Measurements from ENCODE around the gene DPH3. TPM values are rescaled to one million over a fixed set of nuclear protein-coding genes. Genes with fewer than 3 reads are reported as not detected.

Gene DPH3
- total and polyA plus RNA-seq, 2 of the 8 experiments (the other 6 are each of a cell fraction or from before 2014, with no cell fraction given): 9.8 to 40.1 TPM

DNA sequence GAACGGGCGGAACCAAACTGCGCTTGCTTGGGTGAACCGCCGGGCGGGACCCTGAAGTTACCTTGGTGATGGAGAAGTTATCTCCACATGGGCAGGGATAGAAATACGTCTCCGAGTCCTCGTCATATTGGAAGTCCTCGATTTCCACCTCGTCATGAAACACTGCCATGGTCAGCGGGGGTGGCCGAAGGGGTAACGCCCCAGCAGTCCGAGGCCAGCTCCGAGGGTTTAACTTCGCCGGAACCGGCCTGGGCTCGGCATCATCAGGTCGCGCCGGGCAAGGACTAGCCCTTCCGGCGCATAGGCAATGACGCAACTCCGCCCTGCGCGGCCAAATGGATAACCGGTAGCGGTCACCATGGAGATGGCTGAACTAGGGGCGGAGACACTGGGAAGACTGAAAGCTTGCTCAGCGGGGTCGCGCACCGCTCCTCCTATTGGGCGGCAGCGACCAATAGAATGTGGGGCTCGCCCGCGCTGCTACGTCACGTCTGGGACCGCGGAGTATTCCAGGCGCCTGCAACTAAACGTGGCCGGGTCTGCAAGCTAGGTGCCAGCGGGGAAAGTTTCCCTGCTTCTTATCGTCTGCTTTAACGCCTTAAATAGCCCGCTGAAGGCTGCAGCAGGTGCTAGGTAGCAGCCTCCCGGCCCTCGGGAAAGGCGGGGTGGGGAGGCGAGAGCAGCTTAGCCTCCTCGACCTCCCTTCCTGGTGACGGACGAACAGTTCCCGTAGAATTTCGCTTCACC is at the start of gene DPH3, which contains the start of gene OXNAD1 (continued):
- TF ChIP-seq BACH1 (IDR thresholded peaks at IDR 0.05; ENCODE audit: low read length): no peak
- peak; percentile 88 for TF ChIP-seq KDM5A (IDR thresholded peaks at IDR 0.05; ENCODE audit: low read length)
- TF ChIP-seq BRCA1 (IDR thresholded peaks at IDR 0.05; ENCODE audit: low read depth, low read length): peak; percentile 60
- TF ChIP-seq, protein P1, sequence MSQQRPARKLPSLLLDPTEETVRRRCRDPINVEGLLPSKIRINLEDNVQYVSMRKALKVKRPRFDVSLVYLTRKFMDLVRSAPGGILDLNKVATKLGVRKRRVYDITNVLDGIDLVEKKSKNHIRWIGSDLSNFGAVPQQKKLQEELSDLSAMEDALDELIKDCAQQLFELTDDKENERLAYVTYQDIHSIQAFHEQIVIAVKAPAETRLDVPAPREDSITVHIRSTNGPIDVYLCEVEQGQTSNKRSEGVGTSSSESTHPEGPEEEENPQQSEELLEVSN (IDR thresholded peaks at IDR 0.05): peak; percentile 14
- TF ChIP-seq TAF7 (optimal IDR thresholded peaks at IDR 0.05; ENCODE audit: borderline replicate concordance, low read depth, low read length): peak; percentile 74
- peak; percentile 97 for TF ChIP-seq TAF1 (IDR thresholded peaks at IDR 0.05; ENCODE audit: low read depth, low read length)
- TF ChIP-seq EZH2 (IDR thresholded peaks at IDR 0.05; ENCODE audit: low read depth, low read length, severe bottlenecking): no peak
- TF ChIP-seq, protein P2, sequence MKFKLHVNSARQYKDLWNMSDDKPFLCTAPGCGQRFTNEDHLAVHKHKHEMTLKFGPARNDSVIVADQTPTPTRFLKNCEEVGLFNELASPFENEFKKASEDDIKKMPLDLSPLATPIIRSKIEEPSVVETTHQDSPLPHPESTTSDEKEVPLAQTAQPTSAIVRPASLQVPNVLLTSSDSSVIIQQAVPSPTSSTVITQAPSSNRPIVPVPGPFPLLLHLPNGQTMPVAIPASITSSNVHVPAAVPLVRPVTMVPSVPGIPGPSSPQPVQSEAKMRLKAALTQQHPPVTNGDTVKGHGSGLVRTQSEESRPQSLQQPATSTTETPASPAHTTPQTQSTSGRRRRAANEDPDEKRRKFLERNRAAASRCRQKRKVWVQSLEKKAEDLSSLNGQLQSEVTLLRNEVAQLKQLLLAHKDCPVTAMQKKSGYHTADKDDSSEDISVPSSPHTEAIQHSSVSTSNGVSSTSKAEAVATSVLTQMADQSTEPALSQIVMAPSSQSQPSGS (IDR thresholded peaks at IDR 0.05; ENCODE audit: low read length): no peak
- peak; percentile 89 for TF ChIP-seq TBP (IDR thresholded peaks at IDR 0.05; ENCODE audit: low read depth, low read length)
- peak; percentile 93; the same call in 1 of the 2 replicates for TF ChIP-seq RBBP5 (IDR thresholded peaks at IDR 0.05; ENCODE audit: borderline replicate concordance, low read depth, low read length)
- peak; percentile 53 to 98; a peak in 2 of 4 replicates for TF ChIP-seq SIN3A (conservative IDR thresholded peaks at IDR 0.05 in 1 of 2, IDR thresholded peaks at IDR 0.05 in 1 of 2; ENCODE audit: low read depth in 1 of 2, low read length in 2 of 2)
- peak; percentile 100 for TF ChIP-seq KDM4A (IDR thresholded peaks at IDR 0.05; ENCODE audit: low read depth, low read length, severe bottlenecking)
- no peak for TF ChIP-seq CHD1 (IDR thresholded peaks at IDR 0.05; ENCODE audit: low read depth, low read length)
- peak; percentile 57; the same call in 1 of the 2 replicates for TF ChIP-seq SP4 (IDR thresholded peaks at IDR 0.05; ENCODE audit: low read length)
- peak; percentile 31; the same call in 1 of the 2 replicates for TF ChIP-seq SIX5 (IDR thresholded peaks at IDR 0.05; ENCODE audit: low read depth, low read length)
- TF ChIP-seq GABPA (IDR thresholded peaks at IDR 0.05; ENCODE audit: borderline replicate concordance, insufficient read depth, low read length): peak; percentile 93; the same call in 1 of the 2 replicates
- TF ChIP-seq RFX5 (IDR thresholded peaks at IDR 0.05; ENCODE audit: borderline replicate concordance, low read depth, low read length): no peak
- TF ChIP-seq, protein P3, sequence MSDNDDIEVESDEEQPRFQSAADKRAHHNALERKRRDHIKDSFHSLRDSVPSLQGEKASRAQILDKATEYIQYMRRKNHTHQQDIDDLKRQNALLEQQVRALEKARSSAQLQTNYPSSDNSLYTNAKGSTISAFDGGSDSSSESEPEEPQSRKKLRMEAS (IDR thresholded peaks at IDR 0.05): peak; percentile 47
- TF ChIP-seq ASH2L (IDR thresholded peaks at IDR 0.05; ENCODE audit: low read length): peak; percentile 98
